ENCODE data around the gene CABP1. TPM values are rescaled to one million over a fixed set of nuclear protein-coding genes. Genes with fewer than 3 reads are reported as not detected.

The CABP1 gene
- total and polyA plus RNA-seq, 9 donors = 0.33 to 2.6 (median 0.82) TPM; not detected in 1

DNA sequence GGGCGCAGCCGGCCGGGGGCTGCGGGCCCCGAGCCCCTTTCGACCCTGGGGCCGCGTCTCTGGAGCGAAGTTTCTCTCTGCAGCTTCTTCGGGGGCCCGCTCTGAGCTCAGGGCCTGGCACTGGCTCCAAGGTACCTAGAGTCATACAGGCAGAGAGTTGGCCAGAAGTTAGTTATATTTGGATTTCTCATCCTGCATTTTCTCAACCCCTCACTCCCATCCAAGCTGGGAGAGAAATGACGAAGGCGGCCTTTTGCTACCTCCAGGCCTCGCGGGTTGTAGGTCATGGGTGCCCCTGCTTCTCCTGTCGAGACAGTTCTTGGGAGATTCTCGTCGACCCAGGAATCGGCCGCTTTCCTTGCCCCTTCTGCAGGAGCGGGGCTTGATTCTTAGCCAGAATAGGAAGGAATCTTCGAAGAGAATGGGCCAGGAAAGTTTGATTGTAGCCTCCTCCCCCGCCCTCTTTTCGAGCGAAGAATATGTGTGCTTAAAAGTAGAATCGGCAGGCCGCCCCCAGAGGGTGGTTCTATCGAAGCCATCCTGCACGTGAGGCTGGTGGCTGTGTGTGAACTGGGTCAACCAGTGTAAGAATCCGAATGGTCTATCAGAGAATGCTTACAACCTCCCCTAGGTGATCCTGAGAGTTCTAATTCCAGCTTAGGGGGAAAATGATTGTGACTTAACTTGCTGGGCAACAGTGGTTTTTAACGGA is 47.3 kb downstream of the CABP1 start:
- 0% methylated on average over 31 of the region's 31 CpGs for WGBS, 3 donors
- intact Hi-C loops (cut with DNase I) = no loop called here
- DNase-seq = peak in 1 of 5 donors; percentile 20
- no peaks in the 10 kb centered on the region for H3K27me3 ChIP-seq
- no peaks in the 10 kb centered on the region for H3K36me3 ChIP-seq
- H3K9me3 ChIP-seq = no peaks in the 10 kb centered on the region
- peaks cover 9% of the 10 kb centered on the region for H3K4me1 ChIP-seq (ENCODE audit: insufficient read depth)
- H3K27ac ChIP-seq = peak overlapping the region in 1 of 2 donors; percentile 90
- H3K4me3 ChIP-seq = peak overlapping the region; percentile 92
- TF ChIP-seq POLR2A (IDR thresholded peaks at IDR 0.05) (no peak), EP300 (IDR thresholded peaks at IDR 0.05) (no peak)
- TF ChIP-seq, protein P1, sequence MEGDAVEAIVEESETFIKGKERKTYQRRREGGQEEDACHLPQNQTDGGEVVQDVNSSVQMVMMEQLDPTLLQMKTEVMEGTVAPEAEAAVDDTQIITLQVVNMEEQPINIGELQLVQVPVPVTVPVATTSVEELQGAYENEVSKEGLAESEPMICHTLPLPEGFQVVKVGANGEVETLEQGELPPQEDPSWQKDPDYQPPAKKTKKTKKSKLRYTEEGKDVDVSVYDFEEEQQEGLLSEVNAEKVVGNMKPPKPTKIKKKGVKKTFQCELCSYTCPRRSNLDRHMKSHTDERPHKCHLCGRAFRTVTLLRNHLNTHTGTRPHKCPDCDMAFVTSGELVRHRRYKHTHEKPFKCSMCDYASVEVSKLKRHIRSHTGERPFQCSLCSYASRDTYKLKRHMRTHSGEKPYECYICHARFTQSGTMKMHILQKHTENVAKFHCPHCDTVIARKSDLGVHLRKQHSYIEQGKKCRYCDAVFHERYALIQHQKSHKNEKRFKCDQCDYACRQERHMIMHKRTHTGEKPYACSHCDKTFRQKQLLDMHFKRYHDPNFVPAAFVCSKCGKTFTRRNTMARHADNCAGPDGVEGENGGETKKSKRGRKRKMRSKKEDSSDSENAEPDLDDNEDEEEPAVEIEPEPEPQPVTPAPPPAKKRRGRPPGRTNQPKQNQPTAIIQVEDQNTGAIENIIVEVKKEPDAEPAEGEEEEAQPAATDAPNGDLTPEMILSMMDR (IDR thresholded peaks at IDR 0.05) = no peak

DNA sequence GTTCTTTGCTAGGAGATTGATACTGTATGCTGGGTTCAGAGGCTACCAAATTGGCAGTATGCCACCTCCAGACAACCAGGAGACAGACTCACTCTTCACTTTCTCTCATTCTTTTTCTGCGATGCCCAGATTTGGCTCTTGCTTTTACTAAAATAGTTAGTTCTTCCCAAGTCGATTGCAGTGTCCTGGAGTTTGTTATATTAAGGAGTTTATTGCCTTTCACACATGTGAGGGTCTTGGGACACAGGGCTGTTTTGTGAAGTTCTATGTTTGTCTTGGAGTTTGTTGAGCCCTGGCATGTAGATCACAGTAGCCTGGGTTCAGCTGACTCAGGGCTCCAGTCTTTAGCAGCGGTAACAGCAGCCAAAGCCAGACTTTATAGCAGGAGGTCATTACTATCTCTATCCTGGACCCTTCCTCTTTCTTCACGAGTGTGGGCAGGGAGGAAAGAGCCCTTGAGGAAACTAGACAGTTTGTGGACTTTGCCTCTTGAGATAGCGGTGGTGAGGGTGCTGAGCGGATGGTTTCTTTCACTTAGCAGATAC is 48.2 kb downstream of the CABP1 start:
- TF ChIP-seq POLR2A (IDR thresholded peaks at IDR 0.05) (no peak), EP300 (IDR thresholded peaks at IDR 0.05) (no peak)
- TF ChIP-seq, protein P1 (IDR thresholded peaks at IDR 0.05) = no peak
- peak in 1 of 5 donors; percentile 33 for DNase-seq
- Histone ChIP-seq H3K4me3 (peak overlapping the region; percentile 92), H3K27me3 (no peaks in the 10 kb centered on the region), H3K27ac (no peak overlapping the region), H3K9me3 (no peaks in the 10 kb centered on the region), H3K36me3 (no peaks in the 10 kb centered on the region), H3K4me1 (ENCODE audit: insufficient read depth) (peaks cover 9% of the 10 kb centered on the region)
- 3 to 11% (median 6%) methylated on average over 6 of the region's 6 CpGs for WGBS, 3 donors
- intact Hi-C loops (cut with DNase I) = no loop called here

DNA sequence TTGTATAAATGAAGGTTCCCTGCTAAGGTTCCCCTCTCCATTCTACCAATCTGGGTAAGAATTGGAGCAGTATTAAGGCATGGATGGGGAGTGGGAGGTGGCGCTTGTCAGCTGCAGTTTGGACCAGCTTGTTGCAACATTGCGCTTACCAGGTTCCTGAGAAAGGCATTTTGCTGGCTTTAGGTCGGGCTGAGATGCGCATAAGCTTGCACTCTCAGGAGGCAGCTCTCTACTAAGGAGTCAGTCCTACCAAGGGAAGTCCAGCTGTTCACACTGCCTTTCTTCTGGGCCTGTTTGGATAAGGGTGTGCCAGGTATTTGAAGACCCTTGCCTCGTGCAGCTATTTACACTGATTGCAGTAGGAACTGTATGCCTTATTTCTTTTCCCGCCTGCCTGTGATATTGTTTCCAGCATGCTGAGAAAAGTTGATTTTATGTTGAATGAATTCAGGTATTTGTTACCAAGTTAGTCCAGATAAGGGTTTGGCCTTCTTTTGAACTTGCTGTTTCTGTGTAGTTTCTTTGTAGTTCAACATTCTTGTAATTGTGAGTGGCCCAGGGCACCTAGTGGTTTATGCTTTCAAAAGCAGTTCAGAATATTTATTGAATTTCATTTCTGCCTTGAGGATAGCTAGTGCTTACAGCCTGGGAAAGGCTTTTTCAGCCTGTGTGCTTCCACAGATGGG is 49.1 kb downstream of the CABP1 start:
- no peaks in the 10 kb centered on the region for H3K36me3 ChIP-seq
- no peak overlapping the region for H3K27ac ChIP-seq
- TF ChIP-seq EP300 (IDR thresholded peaks at IDR 0.05) = no peak
- no peak for TF ChIP-seq POLR2A (IDR thresholded peaks at IDR 0.05)
- TF ChIP-seq, protein P1 (IDR thresholded peaks at IDR 0.05) = no peak
- intact Hi-C loops (cut with DNase I) = no loop called here
- H3K4me1 ChIP-seq (ENCODE audit: insufficient read depth) = peaks cover 9% of the 10 kb centered on the region
- WGBS, 3 donors = 26 to 35% (median 27%) methylated on average over 6 of the region's 6 CpGs
- H3K4me3 ChIP-seq = no peak overlapping the region
- peak in 1 of 5 donors; percentile 19 for DNase-seq
- no peaks in the 10 kb centered on the region for H3K9me3 ChIP-seq
- no peaks in the 10 kb centered on the region for H3K27me3 ChIP-seq

DNA sequence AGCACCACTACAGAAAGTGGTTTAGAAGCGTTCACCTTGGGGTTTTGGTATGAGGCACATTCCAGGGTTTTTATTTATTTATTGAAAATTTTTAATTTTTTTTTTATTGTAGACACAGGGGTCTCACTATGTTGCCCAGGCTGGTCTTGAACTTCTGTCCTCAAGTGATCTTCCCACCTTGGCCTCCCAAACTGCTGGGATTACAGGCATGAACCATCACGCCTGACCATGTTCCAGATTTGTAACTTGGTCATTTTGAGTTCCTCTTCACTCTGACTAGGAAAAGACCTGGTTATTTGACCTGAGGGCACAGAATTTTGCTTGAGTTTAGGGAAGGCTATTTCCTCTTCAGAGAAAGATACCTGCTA is 49.6 kb downstream of the CABP1 start:
- TF ChIP-seq, protein P1 (IDR thresholded peaks at IDR 0.05) = no peak
- TF ChIP-seq POLR2A (IDR thresholded peaks at IDR 0.05) (no peak), EP300 (IDR thresholded peaks at IDR 0.05) (no peak)
- H3K4me1 ChIP-seq (ENCODE audit: insufficient read depth) = peaks cover 9% of the 10 kb centered on the region
- intact Hi-C loops (cut with DNase I) = no loop called here
- no peaks in the 10 kb centered on the region for H3K36me3 ChIP-seq
- no peak overlapping the region for H3K27ac ChIP-seq
- H3K27me3 ChIP-seq = no peaks in the 10 kb centered on the region
- 75 to 86% (median 81%) methylated on average over 2 of the region's 2 CpGs for WGBS, 3 donors
- DNase-seq = no peak
- no peaks in the 10 kb centered on the region for H3K9me3 ChIP-seq
- no peak overlapping the region for H3K4me3 ChIP-seq
